ENCODE measurements around the gene PHIP.

The PHIP gene

DNA sequence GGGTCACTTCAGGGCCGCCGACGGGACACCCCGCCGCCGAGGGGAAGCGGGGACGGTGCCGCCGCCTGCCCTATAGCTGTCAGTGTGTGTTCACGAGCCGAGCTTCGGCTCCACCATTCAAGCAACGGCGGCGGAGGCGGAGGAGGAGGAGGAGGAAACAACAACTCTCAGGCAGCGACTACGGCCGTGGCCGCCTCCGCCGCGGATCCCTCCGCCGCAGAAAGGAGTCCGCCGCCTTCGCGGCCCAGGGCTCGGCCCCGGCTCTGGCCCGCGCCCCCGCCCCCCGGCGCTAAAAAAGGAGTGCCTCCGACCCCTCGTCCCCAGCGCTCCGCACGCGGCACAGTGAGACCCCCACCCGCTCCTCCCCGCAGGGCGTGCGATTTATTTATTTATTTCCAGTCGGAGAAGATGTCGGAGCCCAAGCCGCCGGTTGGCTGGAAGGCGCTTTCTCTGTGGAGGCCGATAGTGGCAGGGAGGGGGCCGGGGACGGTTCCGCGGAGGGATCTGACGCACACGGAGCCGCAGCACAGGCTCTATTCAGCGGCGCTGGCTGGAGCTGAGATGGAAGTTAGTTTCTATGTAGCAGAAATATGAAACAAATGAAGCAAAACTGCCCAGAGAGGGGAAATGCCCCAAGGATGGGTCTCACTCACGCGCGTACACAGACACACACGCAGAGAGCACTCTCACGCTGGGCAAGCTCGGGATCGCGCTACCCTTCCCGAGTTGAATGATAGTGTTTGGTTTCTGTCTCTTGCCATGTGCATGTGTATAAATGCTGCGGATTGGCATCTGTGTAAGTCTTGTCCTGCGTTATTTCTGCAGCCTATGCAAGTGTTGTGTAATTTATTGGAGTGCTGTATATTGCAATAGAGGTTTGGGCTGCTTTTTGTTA, at the start of gene PHIP:
TSS of gene PHIP (minus strand) at position 180 of the 895 bp plus-strand sequence. CDS start 186 bp downstream, outside the sequence.
- H4K20me1 ChIP-seq (ENCODE audit: insufficient read depth, low read length): peaks cover 32% of the 10 kb centered on the region
- H2AFZ ChIP-seq (ENCODE audit: low read depth, low read length): peak within 1 kb of the TSS; percentile 97
- peak within 1 kb of the TSS; percentile 89 for H3K27ac ChIP-seq (ENCODE audit: low read length)
- H3K79me2 ChIP-seq (ENCODE audit: low read length): peaks cover 39% of the 10 kb centered on the region
- peak within 1 kb of the TSS; percentile 83 for H3K4me2 ChIP-seq (ENCODE audit: low read length)
- H3K4me1 ChIP-seq (ENCODE audit: low read length): peaks cover 27% of the 10 kb centered on the region
- H3K4me3 ChIP-seq (ENCODE audit: low read length): peak within 1 kb of the TSS; percentile 93
- H3K9ac ChIP-seq (ENCODE audit: low read length): peak within 1 kb of the TSS; percentile 94
- H3K36me3 ChIP-seq (replicated peaks; ENCODE audit: low read depth, low read length): peaks cover 28% of the 10 kb centered on the region
- no peaks in the 10 kb centered on the region for H3K27me3 ChIP-seq (ENCODE audit: low read depth, low read length)
- no peaks in the 10 kb centered on the region for H3K9me3 ChIP-seq (ENCODE audit: insufficient read depth, low read length)
- TF ChIP-seq EZH2phosphoT487 (IDR thresholded peaks at IDR 0.05; ENCODE audit: low read depth): no peak
- TF ChIP-seq, protein P1, sequence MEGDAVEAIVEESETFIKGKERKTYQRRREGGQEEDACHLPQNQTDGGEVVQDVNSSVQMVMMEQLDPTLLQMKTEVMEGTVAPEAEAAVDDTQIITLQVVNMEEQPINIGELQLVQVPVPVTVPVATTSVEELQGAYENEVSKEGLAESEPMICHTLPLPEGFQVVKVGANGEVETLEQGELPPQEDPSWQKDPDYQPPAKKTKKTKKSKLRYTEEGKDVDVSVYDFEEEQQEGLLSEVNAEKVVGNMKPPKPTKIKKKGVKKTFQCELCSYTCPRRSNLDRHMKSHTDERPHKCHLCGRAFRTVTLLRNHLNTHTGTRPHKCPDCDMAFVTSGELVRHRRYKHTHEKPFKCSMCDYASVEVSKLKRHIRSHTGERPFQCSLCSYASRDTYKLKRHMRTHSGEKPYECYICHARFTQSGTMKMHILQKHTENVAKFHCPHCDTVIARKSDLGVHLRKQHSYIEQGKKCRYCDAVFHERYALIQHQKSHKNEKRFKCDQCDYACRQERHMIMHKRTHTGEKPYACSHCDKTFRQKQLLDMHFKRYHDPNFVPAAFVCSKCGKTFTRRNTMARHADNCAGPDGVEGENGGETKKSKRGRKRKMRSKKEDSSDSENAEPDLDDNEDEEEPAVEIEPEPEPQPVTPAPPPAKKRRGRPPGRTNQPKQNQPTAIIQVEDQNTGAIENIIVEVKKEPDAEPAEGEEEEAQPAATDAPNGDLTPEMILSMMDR (IDR thresholded peaks at IDR 0.05; ENCODE audit: low read depth, low read length): no peak

DNA sequence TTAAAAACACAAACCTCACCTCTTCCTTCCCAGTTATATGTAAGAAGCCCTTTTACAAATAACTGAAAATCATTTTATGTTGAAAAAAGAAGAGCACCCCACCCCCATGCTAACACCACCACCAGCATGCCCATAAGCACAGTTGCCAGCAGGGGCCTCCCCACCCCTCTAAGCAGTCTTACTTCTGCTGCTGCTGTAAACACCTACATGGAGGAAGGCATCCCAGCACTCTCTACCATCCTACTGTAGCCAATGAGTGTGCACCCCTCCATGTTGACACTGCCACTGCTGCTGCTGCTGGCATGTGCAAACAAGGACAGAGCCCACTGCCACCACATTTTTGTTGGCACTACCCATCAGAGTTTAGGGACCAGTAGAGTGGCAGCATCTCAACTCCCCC, 49.6 kb upstream of the PHIP start:
- H3K27ac ChIP-seq (ENCODE audit: low read length): no peak overlapping the region
- no peaks in the 10 kb centered on the region for H4K20me1 ChIP-seq (ENCODE audit: insufficient read depth, low read length)
- H2AFZ ChIP-seq (ENCODE audit: low read depth, low read length): no peak overlapping the region
- TF ChIP-seq EZH2phosphoT487 (IDR thresholded peaks at IDR 0.05; ENCODE audit: low read depth): no peak
- TF ChIP-seq, protein P1 (IDR thresholded peaks at IDR 0.05; ENCODE audit: low read depth, low read length): peak; percentile 36
- no peaks in the 10 kb centered on the region for H3K36me3 ChIP-seq (replicated peaks; ENCODE audit: low read depth, low read length)
- H3K4me2 ChIP-seq (ENCODE audit: low read length): no peak overlapping the region
- no peak overlapping the region for H3K4me3 ChIP-seq (ENCODE audit: low read length)
- H3K4me1 ChIP-seq (ENCODE audit: low read length): no peaks in the 10 kb centered on the region
- H3K27me3 ChIP-seq (ENCODE audit: low read depth, low read length): no peaks in the 10 kb centered on the region
- H3K79me2 ChIP-seq (ENCODE audit: low read length): no peaks in the 10 kb centered on the region
- H3K9ac ChIP-seq (ENCODE audit: low read length): no peak overlapping the region
- no peaks in the 10 kb centered on the region for H3K9me3 ChIP-seq (ENCODE audit: insufficient read depth, low read length)

DNA sequence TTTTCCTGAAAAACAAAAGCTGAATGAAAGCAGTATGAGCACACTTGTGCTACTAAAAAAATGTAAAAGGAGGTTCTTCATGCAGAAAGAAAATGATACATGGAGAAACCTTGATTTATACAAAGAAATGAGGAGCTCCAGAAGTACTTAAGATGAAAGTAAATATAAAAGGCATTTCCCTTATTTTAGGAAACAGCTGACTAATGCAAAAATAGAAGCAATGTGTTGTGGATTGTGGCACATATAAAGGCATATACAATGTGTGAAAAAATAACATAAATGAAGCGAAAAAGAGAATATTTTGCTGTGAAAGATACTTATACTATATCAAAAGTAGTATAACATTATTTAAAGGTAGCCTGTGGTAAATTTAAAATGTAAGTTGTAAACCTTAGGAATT, 41.2 kb upstream of the PHIP start:
- no peak overlapping the region for H3K9ac ChIP-seq (ENCODE audit: low read length)
- TF ChIP-seq, protein P1 (IDR thresholded peaks at IDR 0.05; ENCODE audit: low read depth, low read length): no peak
- TF ChIP-seq EZH2phosphoT487 (IDR thresholded peaks at IDR 0.05; ENCODE audit: low read depth): no peak
- H3K27ac ChIP-seq (ENCODE audit: low read length): no peak overlapping the region
- H2AFZ ChIP-seq (ENCODE audit: low read depth, low read length): no peak overlapping the region
- no peak overlapping the region for H3K4me2 ChIP-seq (ENCODE audit: low read length)
- H3K4me1 ChIP-seq (ENCODE audit: low read length): no peaks in the 10 kb centered on the region
- H3K36me3 ChIP-seq (replicated peaks; ENCODE audit: low read depth, low read length): no peaks in the 10 kb centered on the region
- H3K79me2 ChIP-seq (ENCODE audit: low read length): no peaks in the 10 kb centered on the region
- H3K4me3 ChIP-seq (ENCODE audit: low read length): no peak overlapping the region
- H4K20me1 ChIP-seq (ENCODE audit: insufficient read depth, low read length): no peaks in the 10 kb centered on the region
- H3K27me3 ChIP-seq (ENCODE audit: low read depth, low read length): no peaks in the 10 kb centered on the region
- no peaks in the 10 kb centered on the region for H3K9me3 ChIP-seq (ENCODE audit: insufficient read depth, low read length)

DNA sequence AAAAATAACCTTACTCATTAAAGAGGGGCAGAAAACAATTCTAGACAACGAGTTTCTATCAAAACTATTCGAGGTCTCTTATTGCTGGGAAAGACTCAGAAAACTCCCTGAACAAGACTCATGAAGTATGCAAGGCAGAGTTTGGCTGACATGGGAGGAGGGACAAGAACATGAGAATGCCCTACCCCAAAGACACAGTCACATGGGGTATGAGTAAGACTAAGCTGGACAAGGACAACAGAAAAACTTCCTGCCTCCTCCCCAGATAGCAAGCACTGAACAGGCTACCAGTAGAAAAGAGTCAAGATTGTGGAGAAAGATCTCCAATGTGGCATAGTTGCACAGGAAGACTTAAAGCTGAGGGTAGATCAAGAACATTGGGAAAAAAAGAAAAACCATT, 39.7 kb upstream of the PHIP start:
- H2AFZ ChIP-seq (ENCODE audit: low read depth, low read length): no peak overlapping the region
- H3K36me3 ChIP-seq (replicated peaks; ENCODE audit: low read depth, low read length): no peaks in the 10 kb centered on the region
- H4K20me1 ChIP-seq (ENCODE audit: insufficient read depth, low read length): no peaks in the 10 kb centered on the region
- TF ChIP-seq, protein P1 (IDR thresholded peaks at IDR 0.05; ENCODE audit: low read depth, low read length): no peak
- no peak for TF ChIP-seq EZH2phosphoT487 (IDR thresholded peaks at IDR 0.05; ENCODE audit: low read depth)
- no peaks in the 10 kb centered on the region for H3K27me3 ChIP-seq (ENCODE audit: low read depth, low read length)
- H3K9ac ChIP-seq (ENCODE audit: low read length): no peak overlapping the region
- no peak overlapping the region for H3K4me3 ChIP-seq (ENCODE audit: low read length)
- no peaks in the 10 kb centered on the region for H3K79me2 ChIP-seq (ENCODE audit: low read length)
- H3K9me3 ChIP-seq (ENCODE audit: insufficient read depth, low read length): no peaks in the 10 kb centered on the region
- H3K4me1 ChIP-seq (ENCODE audit: low read length): no peaks in the 10 kb centered on the region
- H3K4me2 ChIP-seq (ENCODE audit: low read length): no peak overlapping the region
- H3K27ac ChIP-seq (ENCODE audit: low read length): no peak overlapping the region

All from OCI-LY3 (cell line).